ENCODE measurements around the gene SLF1.

SLF1 gene

DNA sequence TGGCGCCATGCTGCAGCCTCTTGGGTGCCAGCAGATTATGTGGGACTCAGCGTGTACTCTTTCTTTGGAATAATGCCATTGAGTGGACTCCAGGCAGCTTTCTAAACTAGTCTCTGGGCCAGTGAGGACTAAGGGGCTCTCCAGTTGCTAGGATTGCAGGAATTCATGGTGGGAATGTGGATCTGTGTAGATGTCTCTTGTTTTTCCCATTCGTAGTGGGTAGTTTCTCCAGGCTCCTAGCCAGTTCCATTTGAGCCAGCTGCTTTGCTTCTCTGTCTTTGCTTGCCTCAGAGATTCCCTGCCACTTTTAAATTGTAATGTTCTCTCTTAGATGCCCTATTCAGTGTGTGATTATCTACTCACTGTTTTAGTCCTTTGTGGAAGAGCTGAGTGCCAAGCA, 42.6 kb downstream of the SLF1 start:
- Histone ChIP-seq H3K9me3 (ENCODE audit: control insufficient read depth, insufficient read depth, low read depth, low read length) (peaks cover 11% of the 10 kb centered on the region; the same call in 1 of the 2 replicates), H3K4me3 (ENCODE audit: low read depth, low read length) (no peak overlapping the region), H3K4me1 (ENCODE audit: control insufficient read depth, insufficient read depth, low read length) (no peaks in the 10 kb centered on the region), H3K27me3 (ENCODE audit: control insufficient read depth, insufficient read depth, low read length) (no peaks in the 10 kb centered on the region), H3K27ac (ENCODE audit: low read depth, low read length) (no peak overlapping the region), H3K36me3 (ENCODE audit: control insufficient read depth, insufficient read depth, low read length) (peaks cover 47% of the 10 kb centered on the region), H3K9ac (ENCODE audit: low read length) (no peak overlapping the region)

DNA sequence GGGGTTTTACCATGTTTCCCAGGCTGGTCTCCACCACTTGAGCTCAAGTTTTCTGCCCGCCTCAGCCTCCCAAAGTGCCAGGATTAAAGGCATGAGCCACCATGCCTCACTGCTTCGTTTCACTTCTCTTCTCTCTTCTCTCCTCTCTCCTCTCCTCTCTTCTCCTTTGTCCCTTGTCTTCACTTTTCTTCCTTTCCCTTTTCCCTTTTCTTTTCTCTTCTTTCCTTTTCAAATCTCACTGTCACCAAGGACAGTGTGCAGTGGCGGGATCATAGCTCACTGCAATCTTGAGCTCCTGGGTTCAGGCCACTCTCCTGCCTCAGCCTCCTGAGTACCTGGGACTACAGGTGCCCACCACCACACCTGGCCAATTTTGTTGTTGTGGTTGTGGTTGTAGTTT, 49.5 kb downstream of the SLF1 start:
- Histone ChIP-seq H3K27me3 (ENCODE audit: control insufficient read depth, insufficient read depth, low read length) (no peaks in the 10 kb centered on the region), H3K27ac (ENCODE audit: low read depth, low read length) (no peak overlapping the region), H3K9me3 (ENCODE audit: control insufficient read depth, insufficient read depth, low read depth, low read length) (no peaks in the 10 kb centered on the region), H3K4me3 (ENCODE audit: low read depth, low read length) (no peak overlapping the region), H3K4me1 (ENCODE audit: control insufficient read depth, insufficient read depth, low read length) (no peaks in the 10 kb centered on the region), H3K36me3 (ENCODE audit: control insufficient read depth, insufficient read depth, low read length) (peaks cover 20% of the 10 kb centered on the region), H3K9ac (ENCODE audit: low read length) (no peak overlapping the region)

DNA sequence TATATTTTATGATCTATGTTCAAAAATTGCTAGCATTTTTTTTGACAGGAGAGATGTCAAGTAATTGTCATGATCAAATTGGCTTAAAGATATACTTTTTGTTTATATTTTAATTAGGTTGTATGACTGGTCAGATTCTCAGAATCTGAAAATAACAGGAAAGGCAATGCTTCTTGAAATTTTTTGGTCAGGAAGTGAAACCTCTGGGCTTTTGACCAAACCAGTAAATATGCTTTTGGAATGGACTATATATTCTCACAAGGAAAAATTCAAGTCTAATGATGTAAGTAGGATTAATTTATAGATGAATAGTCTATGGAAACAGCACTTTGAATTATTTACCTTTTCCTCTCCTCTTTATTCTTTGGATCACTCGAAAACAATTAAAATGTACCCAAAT, 52.3 kb downstream of the SLF1 start:
- Histone ChIP-seq H3K36me3 (ENCODE audit: control insufficient read depth, insufficient read depth, low read length) (peaks cover 2% of the 10 kb centered on the region), H3K9me3 (ENCODE audit: control insufficient read depth, insufficient read depth, low read depth, low read length) (no peaks in the 10 kb centered on the region), H3K27me3 (ENCODE audit: control insufficient read depth, insufficient read depth, low read length) (no peaks in the 10 kb centered on the region), H3K4me3 (ENCODE audit: low read depth, low read length) (no peak overlapping the region), H3K4me1 (ENCODE audit: control insufficient read depth, insufficient read depth, low read length) (no peaks in the 10 kb centered on the region), H3K27ac (ENCODE audit: low read depth, low read length) (no peak overlapping the region), H3K9ac (ENCODE audit: low read length) (no peak overlapping the region)

- Histone ChIP-seq H3K4me3 (ENCODE audit: low read depth, low read length) (no peak overlapping the region), H3K27me3 (ENCODE audit: control insufficient read depth, insufficient read depth, low read length) (no peaks in the 10 kb centered on the region), H3K9ac (ENCODE audit: low read length) (no peak overlapping the region), H3K4me1 (ENCODE audit: control insufficient read depth, insufficient read depth, low read length) (no peaks in the 10 kb centered on the region), H3K27ac (ENCODE audit: low read depth, low read length) (no peak overlapping the region), H3K36me3 (ENCODE audit: control insufficient read depth, insufficient read depth, low read length) (peaks cover 7% of the 10 kb centered on the region), H3K9me3 (ENCODE audit: control insufficient read depth, insufficient read depth, low read depth, low read length) (no peaks in the 10 kb centered on the region)
These were observed 54.3 kb downstream of the SLF1 start for GRCh38 chr5:94672746-94673145.

DNA sequence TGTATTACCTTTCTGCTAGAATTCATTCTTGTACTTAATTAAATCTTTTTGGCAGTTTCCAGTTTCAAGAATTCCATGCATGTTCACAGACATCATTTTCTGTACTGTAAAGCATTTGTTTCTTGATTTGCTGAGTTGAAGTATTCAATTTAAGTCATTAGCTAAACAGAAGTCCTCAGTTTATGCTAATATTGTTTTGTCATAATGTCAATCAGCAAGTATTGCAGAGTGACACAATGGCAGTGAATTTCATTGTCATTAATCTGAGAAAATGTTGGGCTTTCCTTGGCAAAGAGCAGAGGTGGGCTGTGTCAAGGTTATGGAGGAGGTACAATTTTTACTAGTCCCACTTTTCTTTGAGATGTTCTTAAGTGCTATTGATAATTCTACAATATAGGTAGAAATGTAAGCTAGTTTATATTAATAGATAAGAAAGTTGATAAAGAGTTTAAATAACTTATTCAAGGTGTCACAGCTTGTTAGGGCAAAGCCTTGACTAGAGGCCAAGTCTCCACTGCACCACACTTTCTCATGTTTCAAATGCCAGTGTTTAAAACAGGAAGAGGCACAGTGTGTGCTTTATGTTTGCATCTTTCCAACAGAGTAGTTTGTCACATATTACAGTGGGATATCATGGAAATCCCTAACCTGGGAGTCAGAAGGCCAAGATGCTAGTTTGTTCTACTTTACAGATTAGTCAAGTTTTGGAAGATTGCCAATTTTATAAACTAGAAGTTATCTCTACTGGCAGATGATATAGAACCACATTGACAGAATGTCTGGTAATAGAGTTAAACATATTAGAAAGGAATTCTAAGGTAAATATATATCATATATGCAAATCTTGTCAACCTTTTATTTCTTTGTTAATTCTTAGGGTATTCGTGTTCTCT, 56.3 kb downstream of the SLF1 start:
- no peaks in the 10 kb centered on the region for H3K9me3 ChIP-seq (ENCODE audit: control insufficient read depth, insufficient read depth, low read depth, low read length)
- H3K27ac ChIP-seq (ENCODE audit: low read depth, low read length), result no peak overlapping the region
- H3K4me3 ChIP-seq (ENCODE audit: low read depth, low read length), result no peak overlapping the region
- H3K27me3 ChIP-seq (ENCODE audit: control insufficient read depth, insufficient read depth, low read length), result no peaks in the 10 kb centered on the region
- H3K36me3 ChIP-seq (ENCODE audit: control insufficient read depth, insufficient read depth, low read length), result peaks cover 7% of the 10 kb centered on the region
- no peak overlapping the region for H3K9ac ChIP-seq (ENCODE audit: low read length)
- H3K4me1 ChIP-seq (ENCODE audit: control insufficient read depth, insufficient read depth, low read length), result no peaks in the 10 kb centered on the region

DNA sequence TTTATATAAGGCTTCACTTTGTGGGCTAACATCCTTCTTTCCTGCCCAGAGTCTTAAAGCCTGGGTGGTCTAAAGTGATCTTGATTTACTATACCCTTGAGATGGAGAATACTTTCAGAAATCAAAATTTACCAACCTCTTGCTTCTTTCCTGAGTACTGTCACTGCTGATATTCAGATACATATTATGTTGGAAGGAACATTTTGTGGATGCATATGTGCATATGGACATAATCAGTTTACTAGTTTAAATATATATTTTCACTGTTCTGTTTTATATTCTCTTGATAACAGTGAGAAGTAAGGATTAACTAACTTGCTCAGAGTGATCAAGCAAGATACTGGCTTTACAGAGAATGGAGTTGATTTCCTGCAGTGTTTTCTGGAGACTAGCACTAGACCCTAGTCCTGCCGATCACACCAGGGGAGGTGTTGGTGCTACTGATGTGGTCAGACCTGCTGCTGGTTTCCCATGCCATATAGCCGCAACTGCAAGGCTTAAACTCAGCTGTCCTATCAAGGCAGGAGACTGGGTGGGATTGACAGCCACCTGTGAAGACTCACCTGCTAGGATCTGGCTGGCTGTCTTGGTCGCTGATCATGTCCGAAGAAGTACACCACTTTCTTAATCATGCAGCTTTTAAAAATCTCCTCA, 57.6 kb downstream of the SLF1 start:
- Histone ChIP-seq H3K27ac (ENCODE audit: low read depth, low read length) (no peak overlapping the region), H3K4me3 (ENCODE audit: low read depth, low read length) (no peak overlapping the region), H3K27me3 (ENCODE audit: control insufficient read depth, insufficient read depth, low read length) (no peaks in the 10 kb centered on the region), H3K9ac (ENCODE audit: low read length) (no peak overlapping the region), H3K36me3 (ENCODE audit: control insufficient read depth, insufficient read depth, low read length) (peaks cover 11% of the 10 kb centered on the region), H3K4me1 (ENCODE audit: control insufficient read depth, insufficient read depth, low read length) (no peaks in the 10 kb centered on the region), H3K9me3 (ENCODE audit: control insufficient read depth, insufficient read depth, low read depth, low read length) (no peaks in the 10 kb centered on the region)

DNA sequence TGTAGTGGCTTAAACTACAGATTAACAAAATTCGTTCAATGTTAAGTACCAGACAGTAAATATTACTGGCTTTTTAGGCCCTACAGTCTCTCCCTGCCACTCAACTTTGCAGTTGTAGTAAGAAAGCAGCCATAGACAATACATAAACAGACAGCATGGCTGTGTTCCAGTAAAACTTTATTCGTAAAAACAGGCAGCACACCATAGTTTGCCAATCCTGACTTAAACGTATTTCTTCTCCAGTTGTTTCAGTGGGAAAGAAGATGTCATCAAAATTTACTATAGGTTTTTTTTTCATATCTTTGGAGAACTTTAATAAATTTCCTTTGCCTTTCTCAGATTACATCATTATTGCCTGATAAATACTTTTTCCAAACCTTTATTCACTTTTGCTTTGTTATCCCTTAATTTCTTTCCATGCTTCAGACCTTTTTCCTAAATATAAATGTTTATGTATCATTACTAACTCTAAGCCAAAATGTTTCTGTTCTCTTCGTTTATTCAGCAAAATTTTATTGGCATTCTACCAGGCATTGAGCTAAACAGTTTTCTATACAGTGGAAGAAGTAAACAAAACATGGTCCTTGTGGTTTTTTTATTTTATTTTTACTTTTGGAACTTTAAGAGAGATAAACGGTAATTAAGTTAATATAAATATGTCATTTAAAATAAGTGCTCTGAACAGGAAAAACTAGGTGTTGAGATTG, 64.5 kb downstream of the SLF1 start:
- Histone ChIP-seq H3K4me1 (ENCODE audit: control insufficient read depth, insufficient read depth, low read length) (no peaks in the 10 kb centered on the region), H3K27me3 (ENCODE audit: control insufficient read depth, insufficient read depth, low read length) (no peaks in the 10 kb centered on the region), H3K9me3 (ENCODE audit: control insufficient read depth, insufficient read depth, low read depth, low read length) (no peaks in the 10 kb centered on the region), H3K9ac (ENCODE audit: low read length) (no peak overlapping the region), H3K4me3 (ENCODE audit: low read depth, low read length) (no peak overlapping the region), H3K36me3 (ENCODE audit: control insufficient read depth, insufficient read depth, low read length) (peaks cover 17% of the 10 kb centered on the region), H3K27ac (ENCODE audit: low read depth, low read length) (no peak overlapping the region)

DNA sequence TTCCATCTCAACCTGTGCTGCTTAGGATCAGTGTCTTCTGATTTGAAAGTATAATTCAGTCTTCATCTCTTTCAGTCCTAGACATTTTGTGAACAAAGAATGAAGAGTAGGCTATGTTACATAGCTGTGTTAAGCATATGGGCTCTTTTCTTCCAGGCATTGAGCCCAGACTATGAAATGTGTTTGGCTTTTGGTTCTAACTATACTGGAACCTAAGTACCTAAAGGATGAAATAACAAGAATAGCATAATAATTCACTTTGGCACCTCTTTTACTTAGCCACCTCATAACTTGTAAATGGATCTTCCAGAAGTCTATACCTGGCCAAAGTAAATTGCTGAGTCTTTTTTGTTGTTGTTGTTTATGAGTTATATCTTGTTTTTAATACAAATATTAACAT, 71.4 kb downstream of the SLF1 start:
- H3K27me3 ChIP-seq (ENCODE audit: control insufficient read depth, insufficient read depth, low read length), result no peaks in the 10 kb centered on the region
- no peaks in the 10 kb centered on the region for H3K9me3 ChIP-seq (ENCODE audit: control insufficient read depth, insufficient read depth, low read depth, low read length)
- H3K4me1 ChIP-seq (ENCODE audit: control insufficient read depth, insufficient read depth, low read length), result peaks cover 3% of the 10 kb centered on the region; the same call in 1 of the 2 replicates
- no peak overlapping the region for H3K9ac ChIP-seq (ENCODE audit: low read length)
- no peak overlapping the region for H3K27ac ChIP-seq (ENCODE audit: low read depth, low read length)
- no peak overlapping the region for H3K4me3 ChIP-seq (ENCODE audit: low read depth, low read length)
- H3K36me3 ChIP-seq (ENCODE audit: control insufficient read depth, insufficient read depth, low read length), result peaks cover 32% of the 10 kb centered on the region

DNA sequence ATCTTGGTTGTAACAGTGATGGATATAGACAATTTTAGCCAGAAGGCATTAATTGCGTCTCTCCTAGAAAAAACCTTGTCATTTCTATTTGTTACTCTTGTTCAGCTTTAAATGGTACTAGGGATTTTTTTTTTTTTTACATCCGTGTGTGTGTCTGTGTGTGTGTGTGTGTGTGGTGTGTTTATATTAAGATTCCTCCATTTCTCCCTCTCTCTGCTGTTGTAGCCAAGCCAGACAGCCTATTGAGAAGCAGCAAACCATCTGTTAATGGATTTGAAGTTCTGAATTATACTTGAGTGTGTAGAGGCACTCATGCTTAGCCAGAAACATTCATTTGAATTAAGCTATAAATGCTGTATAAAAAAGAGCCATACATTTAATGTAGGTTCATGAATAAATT, 72.3 kb downstream of the SLF1 start:
- Histone ChIP-seq H3K27ac (ENCODE audit: low read depth, low read length) (no peak overlapping the region), H3K27me3 (ENCODE audit: control insufficient read depth, insufficient read depth, low read length) (no peaks in the 10 kb centered on the region), H3K4me1 (ENCODE audit: control insufficient read depth, insufficient read depth, low read length) (peaks cover 3% of the 10 kb centered on the region; the same call in 1 of the 2 replicates), H3K9ac (ENCODE audit: low read length) (no peak overlapping the region), H3K9me3 (ENCODE audit: control insufficient read depth, insufficient read depth, low read depth, low read length) (no peaks in the 10 kb centered on the region), H3K36me3 (ENCODE audit: control insufficient read depth, insufficient read depth, low read length) (peaks cover 36% of the 10 kb centered on the region), H3K4me3 (ENCODE audit: low read depth, low read length) (no peak overlapping the region)

- H3K36me3 ChIP-seq (ENCODE audit: control insufficient read depth, insufficient read depth, low read length), result peaks cover 36% of the 10 kb centered on the region
These were observed 72.8 kb downstream of the SLF1 start for GRCh38 chr5:94691291-94691690.

DNA sequence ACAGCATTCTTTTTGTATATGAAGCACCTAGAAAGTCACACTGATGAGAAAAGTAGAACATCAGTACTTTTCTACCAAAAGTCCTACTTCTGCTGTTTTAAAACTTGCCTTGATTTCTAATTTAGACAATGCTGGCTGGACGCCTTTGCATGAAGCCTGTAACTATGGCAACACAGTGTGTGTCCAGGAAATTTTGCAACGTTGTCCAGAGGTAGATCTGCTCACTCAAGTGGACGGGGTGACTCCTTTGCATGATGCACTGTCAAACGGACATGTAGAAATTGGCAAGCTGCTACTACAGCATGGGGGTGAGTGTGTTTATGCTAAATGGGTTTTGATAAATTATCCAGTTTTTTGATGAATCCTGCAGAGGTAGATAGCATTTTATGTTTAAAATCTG, 73.5 kb downstream of the SLF1 start:
- Histone ChIP-seq H3K9me3 (ENCODE audit: control insufficient read depth, insufficient read depth, low read depth, low read length) (no peaks in the 10 kb centered on the region), H3K4me3 (ENCODE audit: low read depth, low read length) (no peak overlapping the region), H3K27ac (ENCODE audit: low read depth, low read length) (no peak overlapping the region), H3K27me3 (ENCODE audit: control insufficient read depth, insufficient read depth, low read length) (no peaks in the 10 kb centered on the region), H3K36me3 (ENCODE audit: control insufficient read depth, insufficient read depth, low read length) (peaks cover 34% of the 10 kb centered on the region), H3K4me1 (ENCODE audit: control insufficient read depth, insufficient read depth, low read length) (peaks cover 3% of the 10 kb centered on the region; the same call in 1 of the 2 replicates), H3K9ac (ENCODE audit: low read length) (no peak overlapping the region)

More at GRCh38 chr5:94691291-94691690, 72.8 kb downstream of the SLF1 start:
- no peaks in the 10 kb centered on the region for H3K27me3 ChIP-seq (ENCODE audit: control insufficient read depth, insufficient read depth, low read length)
- peaks cover 3% of the 10 kb centered on the region; the same call in 1 of the 2 replicates for H3K4me1 ChIP-seq (ENCODE audit: control insufficient read depth, insufficient read depth, low read length)
- no peaks in the 10 kb centered on the region for H3K9me3 ChIP-seq (ENCODE audit: control insufficient read depth, insufficient read depth, low read depth, low read length)
- no peak overlapping the region for H3K4me3 ChIP-seq (ENCODE audit: low read depth, low read length)
- no peak overlapping the region for H3K27ac ChIP-seq (ENCODE audit: low read depth, low read length)
- no peak overlapping the region for H3K9ac ChIP-seq (ENCODE audit: low read length)

Measured in HUES6 (cell line).